ENCODE measurements around the gene RNF34.

RNF34 gene

GRCh38 chr12:121390856-121391255, 9.1 kb upstream of the RNF34 start:
- DNase-seq = no peak

GRCh38 chr12:121391619-121392324, 8.1 kb upstream of the RNF34 start:
- DNase-seq = peak; percentile 38

- DNase-seq = no peak
Measured at GRCh38 chr12:121392325-121392716, 7.6 kb upstream of the RNF34 start.

GRCh38 chr12:121397521-121397920, 2.4 kb upstream of the RNF34 start:
- DNase-seq = no peak

- DNase-seq = no peak
Measured at GRCh38 chr12:121398355-121398754, 1.6 kb upstream of the RNF34 start.

GRCh38 chr12:121400332-121401139, 618 bp downstream of the RNF34 start:
- peak; percentile 76 for DNase-seq

- DNase-seq = no peak
Measured at GRCh38 chr12:121403721-121404120, 3.8 kb downstream of the RNF34 start.

GRCh38 chr12:121404734-121405133, 4.8 kb downstream of the RNF34 start:
- DNase-seq = peak; percentile 96

- no peak for DNase-seq
Measured at GRCh38 chr12:121405211-121405610, 5.3 kb downstream of the RNF34 start.

- DNase-seq = no peak
Measured at GRCh38 chr12:121413917-121414316, 14.0 kb downstream of the RNF34 start.

- no peak for DNase-seq
Measured at GRCh38 chr12:121417847-121418246, 17.9 kb downstream of the RNF34 start.

- DNase-seq = no peak
Measured at GRCh38 chr12:121420109-121420508, 20.2 kb downstream of the RNF34 start.

- no peak for DNase-seq
Measured at GRCh38 chr12:121423253-121423652, 23.3 kb downstream of the RNF34 start.

- DNase-seq = no peak
Measured at GRCh38 chr12:121423682-121424623, 24.0 kb downstream of the RNF34 start.

GRCh38 chr12:121424624-121424975, 24.7 kb downstream of the RNF34 start:
- no peak for DNase-seq

- no peak for DNase-seq
Measured at GRCh38 chr12:121427556-121428050, 27.7 kb downstream of the RNF34 start.

GRCh38 chr12:121428883-121429282, 29.0 kb downstream of the RNF34 start:
- no peak for DNase-seq

- DNase-seq = no peak
Measured at GRCh38 chr12:121430833-121431415, 31.0 kb downstream of the RNF34 start.

- no peak for DNase-seq
Measured at GRCh38 chr12:121432740-121433480, 33.0 kb downstream of the RNF34 start.

- DNase-seq = no peak
Measured at GRCh38 chr12:121436706-121437105, 36.8 kb downstream of the RNF34 start.

- DNase-seq = no peak
Measured at GRCh38 chr12:121438905-121439304, 39.0 kb downstream of the RNF34 start.

GRCh38 chr12:121439715-121440114, 39.8 kb downstream of the RNF34 start:
- no peak for DNase-seq

Data from NCI-H69 (cell line).